GM23338 (cell line): ENCODE data around the gene CNTNAP4. TPM values are rescaled to one million over a fixed set of nuclear protein-coding genes. Genes with fewer than 3 reads are reported as not detected.

Source experiments
- ATAC-seq: fragments of 200-7000 bp; cut with Tn5 transposase; 3 replicates; pipeline ENCODE4 v1.9.1; 2020
- DNase-seq: peaks from one replicate; pipeline ENCODE4 v3.0.0-alpha.2; 2015; ENCODE audit warnings: low spot score
- H2AFZ ChIP-seq: fragments of 200-600 bp; sonication (generic); 2 replicates; pipeline ENCODE4 v1.8.0; 2016; ENCODE audit warnings: antibody characterized with exemption, mild to moderate bottlenecking, moderate library complexity
- H3F3A ChIP-seq: fragments of 200-600 bp; sonication (generic); replicated peaks from 2 replicates; pipeline ENCODE4 v1.8.0; 2017; ENCODE audit warnings: antibody characterized with exemption, mixed run types, low read depth
- H3K27ac ChIP-seq: fragments of 200-600 bp; sonication (generic); 2 replicates; pipeline ENCODE4 v1.6.1; 2016; ENCODE audit warnings: low read depth
- H3K27me3 ChIP-seq: fragments of 200-600 bp; sonication (generic); 2 replicates; pipeline ENCODE4 v1.8.0; 2016; ENCODE audit warnings: mild to moderate bottlenecking, mixed run types, moderate library complexity; ENCODE audit not compliant: insufficient read depth
- H3K36me3 ChIP-seq: fragments of 200-600 bp; sonication (generic); 2 replicates; pipeline ENCODE4 v1.8.0; 2016; ENCODE audit warnings: mild to moderate bottlenecking; ENCODE audit not compliant: insufficient read depth
- H3K4me1 ChIP-seq: fragments of 200-600 bp; sonication (generic); 2 replicates; pipeline ENCODE4 v1.8.0; 2016; ENCODE audit warnings: mild to moderate bottlenecking, moderate library complexity; ENCODE audit not compliant: insufficient read depth
- H3K4me2 ChIP-seq: fragments of 200-600 bp; sonication (generic); 2 replicates; pipeline ENCODE4 v1.7.1; 2017; ENCODE audit warnings: mixed run types
- H3K4me3 ChIP-seq: fragments of 200-600 bp; sonication (generic); 2 replicates; pipeline ENCODE4 v1.6.1; 2016; ENCODE audit warnings: mixed run types
- H3K79me2 ChIP-seq: fragments of 200-600 bp; sonication (generic); replicated peaks from 2 replicates; pipeline ENCODE4 v1.8.0; 2017; ENCODE audit warnings: mild to moderate bottlenecking; ENCODE audit not compliant: insufficient read depth
- H3K9me2 ChIP-seq: fragments of 200-600 bp; sonication (generic); 2 replicates; pipeline ENCODE4 v1.8.0; 2017; ENCODE audit not compliant: insufficient read depth
- H4K20me1 ChIP-seq: fragments of 200-600 bp; sonication (generic); replicated peaks from 2 replicates; pipeline ENCODE4 v1.8.0; 2017; ENCODE audit warnings: mild to moderate bottlenecking; ENCODE audit not compliant: insufficient read depth
- H3K27ac Mint-ChIP-seq: 2 replicates; pipeline ENCODE4 v1.8.0; 2020; ENCODE audit warnings: inconsistent platforms, mild to moderate bottlenecking, moderate library complexity, mixed read lengths
- H3K27me3 Mint-ChIP-seq: 3 replicates; pipeline ENCODE4 v1.8.0; 2022; ENCODE audit warnings: low read depth, mild to moderate bottlenecking, moderate library complexity, mixed read lengths, inconsistent platforms; ENCODE audit not compliant: insufficient read depth, poor library complexity
- H3K36me3 Mint-ChIP-seq: 3 replicates; pipeline ENCODE4 v1.8.0; 2021; ENCODE audit warnings: low read depth, mild to moderate bottlenecking, inconsistent platforms, moderate library complexity, mixed read lengths
- H3K4me1 Mint-ChIP-seq: 3 replicates; pipeline ENCODE4 v1.8.0; 2020; ENCODE audit warnings: mild to moderate bottlenecking, inconsistent platforms, mixed read lengths
- H3K4me3 Mint-ChIP-seq: 3 replicates; pipeline ENCODE4 v1.8.0; 2021; ENCODE audit warnings: moderate library complexity, mild to moderate bottlenecking, inconsistent platforms, mixed read lengths
- H3K9me3 Mint-ChIP-seq: 3 replicates; pipeline ENCODE4 v1.8.0; 2020; ENCODE audit warnings: moderate library complexity, mild to moderate bottlenecking, inconsistent platforms, mixed read lengths
- CTCF ChIP-seq, 2 experiments: fragments of 200-600 bp in 1 of 2; sonication (generic) in 1 of 2; conservative IDR thresholded peaks; 2 replicates each; pipeline versions ENCODE4 v1.5.1 to v1.6.1; 2016 to 2017; ENCODE audit warnings: antibody characterized with exemption in 2 of 2, low read depth in 2 of 2, mild to moderate bottlenecking in 2 of 2, moderate library complexity in 1 of 2
- NANOG ChIP-seq: IDR thresholded peaks from 2 replicates; pipeline ENCODE4 v1.6.1; 2016; ENCODE audit warnings: antibody characterized with exemption, borderline replicate concordance
- POLR2AphosphoS5 ChIP-seq: IDR thresholded peaks from 2 replicates; pipeline ENCODE4 v1.6.1; 2016; ENCODE audit warnings: antibody characterized with exemption, low read depth
- ZNF331 ChIP-seq: fragments of 250-450 bp; sonication (Bioruptor Pico); IDR thresholded peaks from 2 replicates; pipeline ENCODE4 v1.5.0; 2020; ENCODE audit warnings: low read depth, mild to moderate bottlenecking, moderate library complexity
- ZNF462 ChIP-seq: fragments of 250-450 bp; sonication (Bioruptor Pico); IDR thresholded peaks from 2 replicates; pipeline ENCODE4 v1.5.0; 2020; ENCODE audit warnings: mild to moderate bottlenecking, moderate library complexity
- polyA plus RNA-seq: library from polyadenylated mRNA; unstranded; fragments of >200 nt; fragmentation: Nextera tagmentation; extraction: Ambion mirVana; gene quantifications from 2 replicates; pipeline ENCODE4 v1.2.1, GENCODE V29; 2016
- total RNA-seq: library from RNA; depleted of rRNA; stranded (reverse); fragments of >200 nt; shearing (Covaris generic); gene quantifications from 2 replicates; pipeline ENCODE4 v1.2.3, GENCODE V29; 2014
- TF ChIP-seq, protein P1 (sequence below): IDR thresholded peaks from 2 replicates; pipeline ENCODE4 v1.6.1; 2016; ENCODE audit warnings: antibody characterized with exemption

CNTNAP4 gene
- total and polyA plus RNA-seq, 2 experiments from 2014 or later = not detected

GRCh38 chr16:76370344-76370743, 93.1 kb downstream of the CNTNAP4 start:
- ATAC-seq (peak; percentile 52; the same call in 2 of the 3 replicates), DNase-seq (peak; percentile 22)
- H3K36me3 Mint-ChIP-seq = peaks cover 5% of the 10 kb centered on the region; the same call in 1 of the 3 replicates

More at GRCh38 chr16:76370344-76370743, 93.1 kb downstream of the CNTNAP4 start:
- peaks cover 66% of the 10 kb centered on the region for H3K9me3 Mint-ChIP-seq
- TF ChIP-seq POLR2AphosphoS5 = no peak
- TF ChIP-seq NANOG = no peak
- TF ChIP-seq, protein P1, sequence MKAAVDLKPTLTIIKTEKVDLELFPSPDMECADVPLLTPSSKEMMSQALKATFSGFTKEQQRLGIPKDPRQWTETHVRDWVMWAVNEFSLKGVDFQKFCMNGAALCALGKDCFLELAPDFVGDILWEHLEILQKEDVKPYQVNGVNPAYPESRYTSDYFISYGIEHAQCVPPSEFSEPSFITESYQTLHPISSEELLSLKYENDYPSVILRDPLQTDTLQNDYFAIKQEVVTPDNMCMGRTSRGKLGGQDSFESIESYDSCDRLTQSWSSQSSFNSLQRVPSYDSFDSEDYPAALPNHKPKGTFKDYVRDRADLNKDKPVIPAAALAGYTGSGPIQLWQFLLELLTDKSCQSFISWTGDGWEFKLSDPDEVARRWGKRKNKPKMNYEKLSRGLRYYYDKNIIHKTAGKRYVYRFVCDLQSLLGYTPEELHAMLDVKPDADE = no peak
- TF ChIP-seq CTCF (conservative IDR thresholded peaks at IDR 0.05; ENCODE audit: low read depth in 2 of 2) = no peak
- no peak for TF ChIP-seq ZNF462
- no peak for TF ChIP-seq ZNF331 (CRISPR knock-in tag)
- Histone ChIP-seq H3K79me2 (no peaks in the 10 kb centered on the region), H3F3A (no peaks in the 10 kb centered on the region), H3K9me2 (no peaks in the 10 kb centered on the region), H3K36me3 (no peaks in the 10 kb centered on the region), H2AFZ (no peak overlapping the region), H4K20me1 (no peaks in the 10 kb centered on the region; the same call in 1 of the 2 replicates), H3K27ac (no peak overlapping the region), H3K4me2 (0 out of 2 replicates have a peak overlapping the region, but pooled peaks have one; percentile 20), H3K4me3 (no peak overlapping the region), H3K27me3 (no peaks in the 10 kb centered on the region), H3K4me1 (peaks cover 3% of the 10 kb centered on the region)
- 0 out of 3 replicates have a peak, but pooled peaks cover 2% of the 10 kb centered on the region for H3K4me1 Mint-ChIP-seq
- H3K27me3 Mint-ChIP-seq = no peaks in the 10 kb centered on the region
- no peak overlapping the region for H3K27ac Mint-ChIP-seq
- H3K4me3 Mint-ChIP-seq = no peak overlapping the region
